ENCODE results near the gene MRPS34. TPM values are rescaled to one million over a fixed set of nuclear protein-coding genes. Genes with fewer than 3 reads are reported as not detected.

The MRPS34 gene
- total RNA-seq, 1 donor from 2014 or later: 60.4 TPM

GRCh38 chr16:1751946-1752345 is 21.0 kb downstream of the MRPS34 start:
- Mint-ChIP-seq H3K36me3 (ENCODE audit: low read depth) (peaks cover 22% of the 10 kb centered on the region), H3K27ac (ENCODE audit: unreplicated experiment) (no peak overlapping the region), H3K27me3 (ENCODE audit: low read depth) (no peaks in the 10 kb centered on the region), H3K9me3 (ENCODE audit: low read depth) (no peaks in the 10 kb centered on the region), H3K4me1 (ENCODE audit: low read depth) (peaks cover under 1% of the 10 kb centered on the region), H3K4me3 (ENCODE audit: unreplicated experiment) (no peak overlapping the region)
- no peak for TF ChIP-seq CTCF (IDR thresholded peaks at IDR 0.05)
- no peak for DNase-seq (ENCODE audit: low spot score)

- Mint-ChIP-seq H3K27ac (ENCODE audit: unreplicated experiment) (no peak overlapping the region), H3K36me3 (ENCODE audit: low read depth) (peaks cover 19% of the 10 kb centered on the region), H3K9me3 (ENCODE audit: low read depth) (no peaks in the 10 kb centered on the region), H3K4me1 (ENCODE audit: low read depth) (peaks cover 26% of the 10 kb centered on the region), H3K27me3 (ENCODE audit: low read depth) (no peaks in the 10 kb centered on the region), H3K4me3 (ENCODE audit: unreplicated experiment) (no peak overlapping the region)
- TF ChIP-seq CTCF (IDR thresholded peaks at IDR 0.05): no peak
- no peak for DNase-seq (ENCODE audit: low spot score)
Measured at GRCh38 chr16:1749152-1750117, 23.5 kb downstream of the MRPS34 start.

DNA sequence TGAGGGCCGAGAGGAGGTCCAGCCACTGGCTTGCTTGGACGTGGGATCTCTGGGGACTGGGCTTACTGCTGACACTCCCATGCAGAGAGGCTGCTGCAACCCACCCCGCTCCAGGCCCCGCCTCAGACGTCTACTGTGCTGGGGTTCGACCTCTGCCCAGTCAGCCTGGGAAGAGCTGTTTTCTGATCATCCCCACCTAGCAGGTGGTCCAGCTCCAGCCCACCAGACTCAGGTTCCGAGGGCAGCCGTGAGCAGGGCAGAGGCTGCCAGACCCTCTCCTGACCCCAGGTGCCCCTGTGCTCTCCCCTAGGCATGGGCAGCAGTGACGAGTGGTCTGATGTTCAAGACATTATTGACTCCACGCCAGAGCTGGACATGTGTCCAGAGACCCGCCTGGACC is 25.0 kb downstream of the MRPS34 start:
- no peak for TF ChIP-seq CTCF (IDR thresholded peaks at IDR 0.05)
- Mint-ChIP-seq H3K9me3 (ENCODE audit: low read depth) (no peaks in the 10 kb centered on the region), H3K36me3 (ENCODE audit: low read depth) (peaks cover 19% of the 10 kb centered on the region), H3K27me3 (ENCODE audit: low read depth) (no peaks in the 10 kb centered on the region), H3K4me1 (ENCODE audit: low read depth) (peaks cover 29% of the 10 kb centered on the region), H3K4me3 (ENCODE audit: unreplicated experiment) (no peak overlapping the region), H3K27ac (ENCODE audit: unreplicated experiment) (no peak overlapping the region)
- no peak for DNase-seq (ENCODE audit: low spot score)

DNA sequence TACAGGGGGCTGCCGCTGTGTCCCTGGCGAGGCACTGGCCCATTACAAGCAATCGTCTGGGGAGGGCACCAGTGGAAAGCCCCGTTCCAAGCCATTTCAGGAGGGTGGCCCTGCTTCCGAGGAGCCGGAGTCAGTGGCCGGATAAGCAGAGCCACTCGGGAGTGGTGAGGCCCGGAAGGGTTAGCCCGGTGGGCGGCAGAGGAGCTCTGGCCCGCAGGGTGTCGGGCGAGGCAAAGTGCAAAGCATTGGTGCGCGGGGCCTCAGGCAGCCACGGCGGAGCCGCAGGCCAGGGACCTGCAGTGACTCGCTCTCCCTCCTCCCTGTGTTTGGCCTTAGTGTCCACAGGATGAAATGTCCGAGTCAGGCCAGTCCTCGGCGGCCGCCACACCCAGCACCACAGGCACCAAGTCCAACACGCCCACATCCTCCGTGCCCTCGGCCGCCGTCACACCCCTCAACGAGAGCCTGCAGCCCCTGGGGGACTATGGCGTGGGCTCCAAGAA is 26.2 kb downstream of the MRPS34 start:
- H3K4me1 Mint-ChIP-seq (ENCODE audit: low read depth): peaks cover 29% of the 10 kb centered on the region
- H3K4me3 Mint-ChIP-seq (ENCODE audit: unreplicated experiment): no peak overlapping the region
- H3K9me3 Mint-ChIP-seq (ENCODE audit: low read depth): no peaks in the 10 kb centered on the region
- no peak for TF ChIP-seq CTCF (IDR thresholded peaks at IDR 0.05)
- H3K27ac Mint-ChIP-seq (ENCODE audit: unreplicated experiment): peak overlapping the region; percentile 94
- DNase-seq (ENCODE audit: low spot score): peak; percentile 88
- peaks cover 12% of the 10 kb centered on the region for H3K36me3 Mint-ChIP-seq (ENCODE audit: low read depth)
- no peaks in the 10 kb centered on the region for H3K27me3 Mint-ChIP-seq (ENCODE audit: low read depth)

DNA sequence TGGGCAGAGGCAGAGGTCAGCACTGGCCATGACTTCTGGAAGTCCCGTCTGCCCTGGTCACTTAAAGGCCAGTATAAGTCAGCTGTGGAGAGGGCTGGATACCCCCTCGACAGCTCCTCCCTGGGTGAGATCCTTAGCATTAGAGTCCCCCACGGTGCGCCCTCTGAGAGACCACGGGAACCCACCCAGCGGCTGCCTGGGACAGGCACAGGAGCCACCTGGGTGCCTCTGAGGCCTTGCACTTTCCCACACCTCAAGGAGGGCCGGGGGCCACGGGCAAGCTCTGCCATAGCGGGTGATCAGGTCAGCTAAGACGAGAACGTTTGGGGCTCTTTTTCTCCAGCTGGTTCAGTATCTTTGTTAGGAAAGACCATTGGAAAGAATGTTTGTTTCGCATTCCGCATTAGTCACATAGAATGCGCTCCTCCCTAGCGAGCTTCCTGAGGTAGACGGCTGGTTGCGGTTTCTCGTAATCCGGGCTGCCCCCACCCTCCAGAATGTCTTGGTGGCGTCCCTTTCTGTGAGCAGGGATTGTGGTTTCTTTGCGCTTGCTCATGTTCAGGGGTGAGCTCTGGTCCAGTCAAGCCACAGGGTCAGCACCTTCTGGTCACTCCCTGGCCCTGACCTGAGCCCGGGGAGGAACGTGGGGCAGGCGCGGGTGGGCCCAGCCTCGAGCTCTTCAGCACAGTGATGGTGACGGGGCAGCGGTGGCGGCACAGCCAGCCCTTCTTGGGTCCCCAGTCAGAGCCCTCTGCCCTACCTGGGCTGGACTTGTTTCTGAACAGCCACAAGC is 26.8 kb downstream of the MRPS34 start:
- TF ChIP-seq CTCF (IDR thresholded peaks at IDR 0.05): no peak
- H3K36me3 Mint-ChIP-seq (ENCODE audit: low read depth): peaks cover 12% of the 10 kb centered on the region
- DNase-seq (ENCODE audit: low spot score): no peak
- peak overlapping the region; percentile 49 for H3K4me3 Mint-ChIP-seq (ENCODE audit: unreplicated experiment)
- H3K27me3 Mint-ChIP-seq (ENCODE audit: low read depth): no peaks in the 10 kb centered on the region
- peak overlapping the region; percentile 94 for H3K27ac Mint-ChIP-seq (ENCODE audit: unreplicated experiment)
- H3K9me3 Mint-ChIP-seq (ENCODE audit: low read depth): no peaks in the 10 kb centered on the region
- peaks cover 29% of the 10 kb centered on the region for H3K4me1 Mint-ChIP-seq (ENCODE audit: low read depth)
